ENCODE measurements around the gene STEAP2. TPM values are rescaled to one million over a fixed set of nuclear protein-coding genes. Genes with fewer than 3 reads are reported as not detected.

The STEAP2 gene
- total and polyA plus RNA-seq, 2 of the 4 experiments (the other 2 are of a cell fraction) = 1.8 to 3.9 TPM

DNA sequence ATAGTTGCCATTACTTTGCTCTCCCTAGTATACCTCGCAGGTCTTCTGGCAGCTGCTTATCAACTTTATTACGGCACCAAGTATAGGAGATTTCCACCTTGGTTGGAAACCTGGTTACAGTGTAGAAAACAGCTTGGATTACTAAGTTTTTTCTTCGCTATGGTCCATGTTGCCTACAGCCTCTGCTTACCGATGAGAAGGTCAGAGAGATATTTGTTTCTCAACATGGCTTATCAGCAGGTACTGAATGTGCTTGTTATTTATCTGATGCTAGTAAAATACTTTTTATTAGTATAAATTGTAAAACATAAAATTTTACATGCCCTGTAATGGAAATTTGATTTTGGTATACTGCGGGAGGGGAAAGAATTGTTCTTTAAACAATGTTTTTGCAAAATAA, 15.7 kb downstream of the STEAP2 start:
- Histone ChIP-seq H3K9ac (ENCODE audit: low read depth, low read length) (no peak overlapping the region), H2AK5ac (ENCODE audit: low read depth, low read length) (no peak overlapping the region), H2BK120ac (ENCODE audit: low read depth, low read length) (no peak overlapping the region), H3K36me3 (ENCODE audit: control insufficient read depth, insufficient read depth, low read length) (no peaks in the 10 kb centered on the region), H3K27me3 (ENCODE audit: control insufficient read depth, insufficient read depth, low read length) (no peaks in the 10 kb centered on the region), H3K27ac (ENCODE audit: insufficient read depth, low read length) (no peak overlapping the region), H3K79me1 (ENCODE audit: low read depth in 1 of 2, low read length in 2 of 2) (no peaks in the 10 kb centered on the region; a peak in 1 of 4 replicates), H2AK9ac (replicated peaks; ENCODE audit: low read depth, low read length, poor library complexity) (no peak overlapping the region), H3K4me2 (ENCODE audit: low read depth, low read length) (no peak overlapping the region), H4K8ac (ENCODE audit: low read depth in 2 of 2, low read length in 2 of 2) (no peak overlapping the region), H2BK20ac (ENCODE audit: low read depth, low read length) (no peak overlapping the region), H3K23ac (ENCODE audit: low read depth, low read length) (no peak overlapping the region), H3K56ac (ENCODE audit: extremely low read depth, insufficient read depth, low read length) (no peak overlapping the region), H2BK5ac (ENCODE audit: low read depth, low read length, poor library complexity, severe bottlenecking) (no peak overlapping the region), H3K4ac (ENCODE audit: low read depth, low read length) (no peak overlapping the region), H3K9me1 (ENCODE audit: insufficient read depth, low read length) (no peaks in the 10 kb centered on the region), H2AFZ (replicated peaks; ENCODE audit: low read length, poor library complexity) (no peak overlapping the region), H4K5ac (ENCODE audit: low read depth, low read length) (no peak overlapping the region), H4K20me1 (ENCODE audit: insufficient read depth, low read length) (no peaks in the 10 kb centered on the region), H3K18ac (ENCODE audit: low read depth, low read length) (no peak overlapping the region), H3K4me3 (ENCODE audit: insufficient read depth, low read depth, low read length) (no peak overlapping the region), H3K9me3 (ENCODE audit: control insufficient read depth, insufficient read depth, low read length) (no peaks in the 10 kb centered on the region), H3K4me1 (ENCODE audit: control insufficient read depth, insufficient read depth, low read length) (no peaks in the 10 kb centered on the region), H3K14ac (replicated peaks; ENCODE audit: low read depth, low read length) (no peak overlapping the region), H4K91ac (ENCODE audit: insufficient read depth, low read depth, low read length) (no peak overlapping the region), H2BK15ac (ENCODE audit: low read depth, low read length) (no peak overlapping the region)
- BruUV-seq (replicated peaks) = no TSS peak
- WGBS, 2 experiments (ENCODE audit: extremely low coverage in 2 of 2, insufficient read length in 1 of 2) = no CpG with 5 or more reads among the region's 5 CpGs
- intact Hi-C loops (cut with micrococcal nuclease) (no loop called here), dilution Hi-C loops (cut with HindIII; ENCODE audit: low sequenced_read_pairs, unreplicated experiment) (no loop called here), in situ Hi-C loops (cut with MboI; ENCODE audit: low sequenced_read_pairs) (no loop called here)
- ChIA-PET POLR2A (ENCODE audit: unreplicated experiment) (no interaction called here), CTCF (interaction anchor here (1.7 kb wide), 1 partner anchor 16 kb away, joined by 5 read pairs; the partner anchor contains the start of gene STEAP2)
- DNase-seq (no peak), ATAC-seq (ENCODE audit: low read depth) (no peak)
- TF ChIP-seq, protein P1, sequence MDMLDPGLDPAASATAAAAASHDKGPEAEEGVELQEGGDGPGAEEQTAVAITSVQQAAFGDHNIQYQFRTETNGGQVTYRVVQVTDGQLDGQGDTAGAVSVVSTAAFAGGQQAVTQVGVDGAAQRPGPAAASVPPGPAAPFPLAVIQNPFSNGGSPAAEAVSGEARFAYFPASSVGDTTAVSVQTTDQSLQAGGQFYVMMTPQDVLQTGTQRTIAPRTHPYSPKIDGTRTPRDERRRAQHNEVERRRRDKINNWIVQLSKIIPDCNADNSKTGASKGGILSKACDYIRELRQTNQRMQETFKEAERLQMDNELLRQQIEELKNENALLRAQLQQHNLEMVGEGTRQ (IDR thresholded peaks at IDR 0.05; ENCODE audit: low read depth, low read length) = no peak
- TF ChIP-seq POLR2A (IDR thresholded peaks at IDR 0.05; ENCODE audit: low read depth, low read length) (no peak), CHD1 (IDR thresholded peaks at IDR 0.05; ENCODE audit: low read depth, low read length) (no peak), NFE2L2 (IDR thresholded peaks at IDR 0.05; ENCODE audit: low read depth, low read length) (no peak), MAZ (IDR thresholded peaks at IDR 0.05; ENCODE audit: borderline replicate concordance, low read depth, low read length) (no peak), MAFK (IDR thresholded peaks at IDR 0.05; ENCODE audit: low read depth, low read length) (no peak), SMC3 (IDR thresholded peaks at IDR 0.05; ENCODE audit: low read depth, low read length) (no peak), MXI1 (IDR thresholded peaks at IDR 0.05; ENCODE audit: borderline replicate concordance, low read depth, low read length) (no peak)
- TF ChIP-seq, protein P2, sequence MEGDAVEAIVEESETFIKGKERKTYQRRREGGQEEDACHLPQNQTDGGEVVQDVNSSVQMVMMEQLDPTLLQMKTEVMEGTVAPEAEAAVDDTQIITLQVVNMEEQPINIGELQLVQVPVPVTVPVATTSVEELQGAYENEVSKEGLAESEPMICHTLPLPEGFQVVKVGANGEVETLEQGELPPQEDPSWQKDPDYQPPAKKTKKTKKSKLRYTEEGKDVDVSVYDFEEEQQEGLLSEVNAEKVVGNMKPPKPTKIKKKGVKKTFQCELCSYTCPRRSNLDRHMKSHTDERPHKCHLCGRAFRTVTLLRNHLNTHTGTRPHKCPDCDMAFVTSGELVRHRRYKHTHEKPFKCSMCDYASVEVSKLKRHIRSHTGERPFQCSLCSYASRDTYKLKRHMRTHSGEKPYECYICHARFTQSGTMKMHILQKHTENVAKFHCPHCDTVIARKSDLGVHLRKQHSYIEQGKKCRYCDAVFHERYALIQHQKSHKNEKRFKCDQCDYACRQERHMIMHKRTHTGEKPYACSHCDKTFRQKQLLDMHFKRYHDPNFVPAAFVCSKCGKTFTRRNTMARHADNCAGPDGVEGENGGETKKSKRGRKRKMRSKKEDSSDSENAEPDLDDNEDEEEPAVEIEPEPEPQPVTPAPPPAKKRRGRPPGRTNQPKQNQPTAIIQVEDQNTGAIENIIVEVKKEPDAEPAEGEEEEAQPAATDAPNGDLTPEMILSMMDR (conservative IDR thresholded peaks at IDR 0.05; ENCODE audit: low read depth, low read length) = no peak
- TF ChIP-seq, protein P3, sequence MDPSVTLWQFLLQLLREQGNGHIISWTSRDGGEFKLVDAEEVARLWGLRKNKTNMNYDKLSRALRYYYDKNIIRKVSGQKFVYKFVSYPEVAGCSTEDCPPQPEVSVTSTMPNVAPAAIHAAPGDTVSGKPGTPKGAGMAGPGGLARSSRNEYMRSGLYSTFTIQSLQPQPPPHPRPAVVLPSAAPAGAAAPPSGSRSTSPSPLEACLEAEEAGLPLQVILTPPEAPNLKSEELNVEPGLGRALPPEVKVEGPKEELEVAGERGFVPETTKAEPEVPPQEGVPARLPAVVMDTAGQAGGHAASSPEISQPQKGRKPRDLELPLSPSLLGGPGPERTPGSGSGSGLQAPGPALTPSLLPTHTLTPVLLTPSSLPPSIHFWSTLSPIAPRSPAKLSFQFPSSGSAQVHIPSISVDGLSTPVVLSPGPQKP (IDR thresholded peaks at IDR 0.05; ENCODE audit: borderline replicate concordance, low read depth, low read length) = no peak

Measured in IMR-90 (cell line).